ENCODE measurements around the gene CD177. TPM values are rescaled to one million over a fixed set of nuclear protein-coding genes. Genes with fewer than 3 reads are reported as not detected.
"Not testable (repeated sequence)": the region's sequence is repeated elsewhere in the genome, so short reads cannot be mapped to it uniquely, and the experiment has no call there.

The CD177 gene
- total and polyA plus RNA-seq, 2 donors, result 0.22 to 3.0 TPM

GRCh38 chr19:43320546-43320945, 32.9 kb upstream of the CD177 start:
- 53% methylated on average over 2 of the region's 2 CpGs for WGBS

DNA sequence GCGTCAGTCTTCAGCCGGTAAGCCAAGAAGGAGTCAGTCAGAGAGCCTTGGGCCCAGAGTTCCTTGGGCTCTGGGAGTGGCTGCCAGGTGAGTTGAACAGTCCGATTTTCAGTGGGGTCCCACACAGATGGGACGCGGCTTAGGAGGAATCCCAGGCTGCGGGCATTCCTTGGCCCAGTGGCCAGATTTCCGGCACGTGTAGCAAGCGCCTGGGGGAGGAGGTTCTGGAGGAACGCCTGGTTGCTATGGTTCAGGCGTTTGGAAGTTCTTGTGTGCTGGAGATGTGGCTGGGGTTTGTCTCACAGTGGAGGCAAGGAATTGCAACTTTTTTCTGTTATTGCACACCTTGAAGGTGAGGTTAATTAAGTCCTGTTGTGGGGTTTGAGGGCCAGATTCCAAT, 26.7 kb upstream of the CD177 start:
- not testable (repeated sequence) for H3K27ac ChIP-seq (ENCODE audit: low read depth); H3K36me3 ChIP-seq (ENCODE audit: insufficient read depth); H3K4me1 ChIP-seq (ENCODE audit: insufficient read depth); DNase-seq (ENCODE audit: extremely low spot score); H3K4me3 ChIP-seq (ENCODE audit: low read depth, low read length)
- WGBS, result 83% methylated on average over 11 of the region's 11 CpGs

More at GRCh38 chr19:43320546-43320945, 32.9 kb upstream of the CD177 start:
- H3K4me3 ChIP-seq (ENCODE audit: low read depth, low read length), result no peak overlapping the region
- no peaks in the 10 kb centered on the region for H3K36me3 ChIP-seq (ENCODE audit: insufficient read depth)
- H3K4me1 ChIP-seq (ENCODE audit: insufficient read depth), result no peaks in the 10 kb centered on the region
- no peak overlapping the region for H3K27ac ChIP-seq (ENCODE audit: low read depth)
- no peak for DNase-seq (ENCODE audit: extremely low spot score)

GRCh38 chr19:43328561-43328960, 24.9 kb upstream of the CD177 start:
- not testable (repeated sequence) for H3K4me3 ChIP-seq (ENCODE audit: low read depth, low read length); H3K27ac ChIP-seq (ENCODE audit: low read depth); H3K4me1 ChIP-seq (ENCODE audit: insufficient read depth); H3K36me3 ChIP-seq (ENCODE audit: insufficient read depth); DNase-seq (ENCODE audit: extremely low spot score)
- WGBS, result 89% methylated on average over 10 of the region's 12 CpGs

GRCh38 chr19:43329049-43329448, 24.4 kb upstream of the CD177 start:
- H3K4me3 ChIP-seq (ENCODE audit: low read depth, low read length); H3K36me3 ChIP-seq (ENCODE audit: insufficient read depth); DNase-seq (ENCODE audit: extremely low spot score); H3K27ac ChIP-seq (ENCODE audit: low read depth); H3K4me1 ChIP-seq (ENCODE audit: insufficient read depth): not testable (repeated sequence)
- WGBS, result 74% methylated on average over 4 of the region's 4 CpGs

DNA sequence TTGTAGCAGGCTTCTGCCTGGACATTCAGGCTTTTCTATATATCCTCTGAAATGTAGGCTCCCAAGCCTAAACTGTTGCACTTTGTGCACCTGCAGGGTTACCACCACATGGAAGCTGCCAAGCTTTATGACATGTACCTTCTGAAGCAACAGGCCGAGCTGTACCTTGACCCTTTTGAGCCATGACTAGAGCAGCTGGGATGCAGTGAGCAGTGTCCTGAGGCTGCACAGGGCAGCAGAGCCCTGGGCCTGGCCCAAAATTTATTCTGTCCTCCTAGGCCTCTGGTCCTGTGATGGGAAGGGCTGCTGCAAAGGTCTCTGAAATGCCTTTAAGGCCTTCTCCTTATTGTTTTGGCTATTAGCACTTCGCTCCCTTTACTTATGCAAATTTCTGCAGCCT, 23.5 kb upstream of the CD177 start:
- Histone ChIP-seq H3K4me3 (ENCODE audit: low read depth, low read length) (no peak overlapping the region), H3K27ac (ENCODE audit: low read depth) (no peak overlapping the region), H3K36me3 (ENCODE audit: insufficient read depth) (no peaks in the 10 kb centered on the region), H3K4me1 (ENCODE audit: insufficient read depth) (no peaks in the 10 kb centered on the region)
- WGBS, result 81% methylated on average over 2 of the region's 2 CpGs
- DNase-seq (ENCODE audit: extremely low spot score), result no peak

DNA sequence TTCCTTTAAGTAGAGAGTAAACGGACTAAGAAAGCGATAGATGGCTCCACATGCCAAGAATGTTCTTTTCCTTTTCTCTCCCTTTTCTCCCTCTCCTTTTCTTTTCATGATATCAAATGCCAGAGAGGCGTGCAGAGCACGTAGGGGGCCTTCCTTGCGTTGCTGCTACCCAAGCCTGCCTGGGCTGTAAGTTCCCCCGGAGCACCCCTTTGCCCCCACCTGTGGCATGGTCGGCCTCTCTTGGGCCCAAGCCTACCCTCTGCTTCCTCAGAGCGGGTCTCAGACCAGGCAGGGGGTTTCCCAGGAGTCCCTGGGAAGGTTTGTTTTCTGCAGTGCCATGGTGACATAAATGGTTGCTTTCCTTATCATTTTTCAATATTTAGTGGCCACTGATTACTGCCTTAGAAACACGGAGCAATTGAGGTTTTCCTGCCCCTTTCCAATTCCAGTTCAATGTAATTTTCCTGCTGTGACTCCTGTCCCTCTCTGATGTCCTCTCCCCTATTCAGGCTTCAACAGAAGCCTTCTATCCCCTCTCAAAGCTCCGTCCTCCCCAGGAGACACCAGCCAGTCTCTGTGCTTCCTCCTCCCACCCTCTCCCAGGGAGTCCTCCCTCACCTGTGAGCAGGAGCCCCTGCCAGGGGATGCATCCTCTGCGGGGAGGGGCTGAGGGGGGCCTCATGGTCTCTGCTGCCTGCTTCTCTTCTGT, 22.6 kb upstream of the CD177 start:
- Histone ChIP-seq H3K4me1 (ENCODE audit: insufficient read depth) (no peaks in the 10 kb centered on the region), H3K36me3 (ENCODE audit: insufficient read depth) (no peaks in the 10 kb centered on the region), H3K4me3 (ENCODE audit: low read depth, low read length) (no peak overlapping the region), H3K27ac (ENCODE audit: low read depth) (no peak overlapping the region)
- DNase-seq (ENCODE audit: extremely low spot score), result no peak
- WGBS, result 72% methylated on average over 11 of the region's 11 CpGs

DNA sequence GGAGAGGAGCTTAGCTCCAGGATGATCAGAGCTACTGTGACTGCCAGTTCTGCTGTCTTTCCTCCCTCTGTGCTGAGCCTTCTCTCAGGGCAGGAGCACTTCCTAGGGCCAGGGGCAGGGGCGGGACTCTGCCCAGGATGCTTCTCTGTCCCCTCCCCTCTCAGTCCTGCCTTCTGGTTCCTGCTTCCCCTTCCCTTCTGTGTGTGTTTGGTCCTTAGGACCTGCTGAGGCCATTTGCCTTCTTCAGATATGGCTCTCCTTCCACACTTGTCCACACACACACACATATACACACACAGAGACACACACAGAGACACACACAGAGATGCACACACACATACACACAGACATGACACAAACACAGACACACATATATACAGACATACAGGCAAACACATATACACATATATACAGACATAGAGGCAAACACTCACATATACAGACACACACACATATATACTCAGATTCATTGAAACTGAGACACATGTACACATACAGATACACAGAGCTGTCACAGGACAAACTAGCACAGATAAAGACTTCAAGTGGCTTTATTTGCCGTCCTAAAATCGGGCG, 22.0 kb upstream of the CD177 start:
- Histone ChIP-seq H3K4me3 (ENCODE audit: low read depth, low read length) (no peak overlapping the region), H3K36me3 (ENCODE audit: insufficient read depth) (no peaks in the 10 kb centered on the region), H3K4me1 (ENCODE audit: insufficient read depth) (no peaks in the 10 kb centered on the region), H3K27ac (ENCODE audit: low read depth) (no peak overlapping the region)
- 72% methylated on average over 4 of the region's 4 CpGs for WGBS
- no peak for DNase-seq (ENCODE audit: extremely low spot score)

- 63% methylated on average over 10 of the region's 10 CpGs for WGBS
- Histone ChIP-seq H3K36me3 (ENCODE audit: insufficient read depth) (no peaks in the 10 kb centered on the region), H3K4me3 (ENCODE audit: low read depth, low read length) (no peak overlapping the region), H3K27ac (ENCODE audit: low read depth) (no peak overlapping the region), H3K4me1 (ENCODE audit: insufficient read depth) (no peaks in the 10 kb centered on the region)
- DNase-seq (ENCODE audit: extremely low spot score), result no peak
Measured at GRCh38 chr19:43332058-43332922, 21.2 kb upstream of the CD177 start.

DNA sequence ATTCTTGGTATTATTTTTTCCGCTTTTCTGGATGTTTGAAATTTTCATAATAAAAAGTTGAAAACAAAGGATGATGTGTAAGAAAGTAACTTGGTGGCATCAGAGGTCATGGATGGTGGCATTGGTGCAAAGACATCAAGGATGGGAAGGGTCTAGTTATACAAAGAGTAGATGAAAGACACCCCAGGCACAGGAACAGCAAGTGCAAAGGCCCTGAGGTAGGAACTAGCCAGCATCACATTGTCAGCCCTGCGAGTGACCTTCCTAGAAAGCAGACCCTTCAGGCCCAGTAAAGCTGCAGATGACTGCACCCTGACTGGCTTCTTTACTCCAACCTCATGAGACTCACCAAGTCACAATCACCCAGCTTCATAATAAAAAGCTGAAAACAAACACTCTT, 17.0 kb upstream of the CD177 start:
- not testable (repeated sequence) for H3K36me3 ChIP-seq (ENCODE audit: insufficient read depth); H3K4me1 ChIP-seq (ENCODE audit: insufficient read depth); DNase-seq (ENCODE audit: extremely low spot score); H3K4me3 ChIP-seq (ENCODE audit: low read depth, low read length); H3K27ac ChIP-seq (ENCODE audit: low read depth)
- WGBS, result 89% methylated on average over 2 of the region's 2 CpGs

GRCh38 chr19:43337737-43338136, 15.7 kb upstream of the CD177 start:
- H3K4me1 ChIP-seq (ENCODE audit: insufficient read depth), result no peaks in the 10 kb centered on the region
- WGBS, result 85% methylated on average over 8 of the region's 8 CpGs
- no peak for DNase-seq (ENCODE audit: extremely low spot score)

DNA sequence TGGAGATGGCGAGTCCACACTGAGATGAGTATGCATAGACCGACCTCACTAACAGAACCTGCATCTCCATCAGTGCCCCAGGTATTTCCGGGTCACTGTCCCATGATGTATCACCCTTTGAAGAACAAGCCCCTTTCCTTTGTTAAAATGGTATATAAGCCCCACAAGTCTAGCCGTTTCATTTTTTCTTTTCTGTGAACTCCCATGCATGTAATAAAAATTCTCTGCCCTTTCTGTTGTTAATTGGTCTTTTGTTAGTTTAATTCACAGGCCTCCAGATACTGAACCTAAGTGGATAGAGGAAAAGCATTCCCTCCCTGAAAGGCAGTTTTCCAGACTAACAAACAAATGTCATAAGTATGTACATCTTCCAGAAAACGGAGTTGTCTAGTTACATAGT, 15.0 kb upstream of the CD177 start:
- H3K4me3 ChIP-seq (ENCODE audit: low read depth, low read length), result no peak overlapping the region
- H3K27ac ChIP-seq (ENCODE audit: low read depth), result no peak overlapping the region
- no peak for DNase-seq (ENCODE audit: extremely low spot score)
- WGBS, result 71% methylated on average over 5 of the region's 5 CpGs
- H3K36me3 ChIP-seq (ENCODE audit: insufficient read depth), result no peaks in the 10 kb centered on the region
- H3K4me1 ChIP-seq (ENCODE audit: insufficient read depth), result no peaks in the 10 kb centered on the region

More at GRCh38 chr19:43337737-43338136, 15.7 kb upstream of the CD177 start:
- Histone ChIP-seq H3K4me3 (ENCODE audit: low read depth, low read length) (no peak overlapping the region), H3K36me3 (ENCODE audit: insufficient read depth) (no peaks in the 10 kb centered on the region), H3K27ac (ENCODE audit: low read depth) (no peak overlapping the region)

DNA sequence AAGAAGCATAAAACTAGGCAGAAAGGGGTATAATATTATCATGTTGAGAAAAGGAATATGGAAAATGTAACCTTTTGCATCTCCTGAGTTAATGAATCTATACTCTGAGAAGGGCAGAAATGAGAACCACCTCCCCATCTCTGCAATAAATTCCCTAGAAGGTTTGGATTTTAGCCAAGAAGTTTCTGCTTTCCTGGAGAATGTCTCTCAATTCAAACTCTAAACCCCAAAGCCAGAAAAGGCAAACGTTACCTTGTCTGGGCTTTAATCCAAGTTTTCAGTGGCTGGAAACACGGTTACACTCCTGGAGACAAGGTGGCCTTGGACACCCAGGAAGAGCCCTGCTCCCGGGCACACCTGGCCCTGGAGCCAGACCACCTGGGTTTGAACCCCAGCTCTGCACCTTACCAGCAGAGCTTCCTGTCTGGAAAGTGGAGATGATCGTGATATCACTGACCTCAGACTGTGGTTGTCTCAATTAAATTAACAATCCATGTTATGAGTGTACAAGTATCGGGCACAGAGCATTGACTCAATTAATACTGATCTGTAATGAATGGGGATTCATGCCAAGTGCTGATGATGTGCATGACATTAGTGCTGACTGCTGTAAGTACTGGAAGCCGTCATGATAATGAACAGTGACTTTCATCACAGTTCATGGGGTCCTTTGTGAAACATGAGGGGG, 14.1 kb upstream of the CD177 start:
- not testable (repeated sequence) for H3K27ac ChIP-seq (ENCODE audit: low read depth); H3K36me3 ChIP-seq (ENCODE audit: insufficient read depth); DNase-seq (ENCODE audit: extremely low spot score); H3K4me3 ChIP-seq (ENCODE audit: low read depth, low read length); H3K4me1 ChIP-seq (ENCODE audit: insufficient read depth)
- WGBS, result 22% methylated on average over 6 of the region's 6 CpGs

GRCh38 chr19:43340101-43340500, 13.4 kb upstream of the CD177 start:
- WGBS, result 57% methylated on average over 2 of the region's 2 CpGs
- not testable (repeated sequence) for DNase-seq (ENCODE audit: extremely low spot score); H3K4me1 ChIP-seq (ENCODE audit: insufficient read depth); H3K4me3 ChIP-seq (ENCODE audit: low read depth, low read length); H3K27ac ChIP-seq (ENCODE audit: low read depth); H3K36me3 ChIP-seq (ENCODE audit: insufficient read depth)
